ENCODE measurements around the gene TEDDM1.
"Not testable (repeated sequence)": the region's sequence is repeated elsewhere in the genome, so short reads cannot be mapped to it uniquely, and the experiment has no call there.

Gene TEDDM1

DNA sequence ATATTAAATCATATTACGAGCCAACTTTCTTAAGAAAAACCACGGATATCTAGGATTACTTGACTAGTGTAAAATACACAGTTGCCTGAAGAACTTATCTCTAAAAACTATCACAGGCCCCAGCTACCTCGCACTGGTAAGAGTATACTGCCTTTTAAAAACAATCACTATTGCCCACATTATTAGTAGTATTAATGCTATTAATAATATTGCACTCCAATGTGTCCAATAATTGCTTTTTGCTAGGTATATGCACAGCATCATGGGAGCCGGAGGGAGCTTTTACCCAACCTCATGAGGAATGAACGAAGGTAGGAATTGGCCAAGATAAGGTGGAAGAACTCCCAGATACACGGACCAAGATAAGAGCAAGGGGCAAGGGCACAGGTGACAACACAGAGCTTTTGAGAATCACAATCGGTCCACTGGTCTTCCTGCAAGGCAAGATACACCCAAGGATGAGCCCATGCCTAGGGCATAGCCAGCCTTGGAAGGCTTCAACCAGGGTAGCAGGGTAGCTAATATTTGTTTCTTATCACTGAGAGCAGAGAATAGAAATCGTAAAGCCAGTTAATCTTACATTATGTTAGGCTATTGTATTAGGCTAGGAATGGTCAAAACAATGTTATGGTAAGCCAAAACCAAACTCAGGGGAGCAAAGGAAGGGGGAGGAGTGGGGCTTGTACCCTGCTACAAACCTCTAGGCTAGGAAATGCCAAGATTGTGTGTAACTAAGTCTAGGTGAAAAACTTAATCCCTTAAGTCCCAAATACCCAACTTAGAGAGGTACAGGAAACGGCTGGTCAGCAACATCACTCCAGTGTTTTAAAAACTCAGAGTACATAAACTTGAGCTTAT is 18.3 kb downstream of the TEDDM1 start:
- FAIRE-seq: no peak
- DNase-seq (ENCODE audit: low spot score): no peak

DNA sequence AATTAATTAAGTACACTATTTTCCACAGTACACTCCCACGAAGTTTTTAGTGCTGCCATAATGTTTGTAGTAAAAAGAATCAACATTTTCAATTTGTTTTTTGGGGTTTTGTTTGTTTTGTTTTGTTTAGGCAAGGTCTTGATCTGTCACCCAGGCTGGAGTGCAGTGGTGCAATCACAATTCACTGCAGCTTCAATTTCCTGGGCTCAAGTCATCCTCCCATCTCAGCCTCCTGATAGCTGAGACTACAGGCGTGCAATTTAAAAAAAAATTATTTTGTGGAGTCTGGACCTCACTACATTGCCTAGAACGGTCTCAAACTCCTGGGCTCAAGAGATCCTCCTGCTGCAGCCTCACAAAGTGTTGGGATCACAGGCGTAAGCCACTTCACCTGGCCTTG is 20.3 kb downstream of the TEDDM1 start:
- FAIRE-seq (no peak), DNase-seq (ENCODE audit: low spot score) (no peak)

DNA sequence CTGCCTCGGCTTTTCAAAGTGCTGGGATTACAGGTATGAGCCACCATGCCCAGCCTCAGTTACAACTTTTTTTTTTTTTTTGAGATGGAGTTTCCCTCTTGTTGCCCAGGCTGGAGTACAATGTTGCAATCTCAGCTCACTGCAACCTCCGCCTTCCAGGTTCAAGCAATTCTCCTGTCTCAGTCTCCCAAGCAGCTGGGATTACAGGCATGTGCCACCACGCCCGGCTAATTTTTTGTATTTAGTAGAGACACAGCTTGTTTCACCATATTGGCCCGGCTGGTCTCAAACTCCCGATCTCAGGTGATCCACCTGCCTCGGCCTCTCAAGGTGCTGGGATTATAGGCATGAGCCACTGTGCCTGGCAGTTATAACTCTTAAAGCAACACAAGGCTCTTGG is 20.7 kb downstream of the TEDDM1 start:
- not testable (repeated sequence) for DNase-seq (ENCODE audit: low spot score)

DNA sequence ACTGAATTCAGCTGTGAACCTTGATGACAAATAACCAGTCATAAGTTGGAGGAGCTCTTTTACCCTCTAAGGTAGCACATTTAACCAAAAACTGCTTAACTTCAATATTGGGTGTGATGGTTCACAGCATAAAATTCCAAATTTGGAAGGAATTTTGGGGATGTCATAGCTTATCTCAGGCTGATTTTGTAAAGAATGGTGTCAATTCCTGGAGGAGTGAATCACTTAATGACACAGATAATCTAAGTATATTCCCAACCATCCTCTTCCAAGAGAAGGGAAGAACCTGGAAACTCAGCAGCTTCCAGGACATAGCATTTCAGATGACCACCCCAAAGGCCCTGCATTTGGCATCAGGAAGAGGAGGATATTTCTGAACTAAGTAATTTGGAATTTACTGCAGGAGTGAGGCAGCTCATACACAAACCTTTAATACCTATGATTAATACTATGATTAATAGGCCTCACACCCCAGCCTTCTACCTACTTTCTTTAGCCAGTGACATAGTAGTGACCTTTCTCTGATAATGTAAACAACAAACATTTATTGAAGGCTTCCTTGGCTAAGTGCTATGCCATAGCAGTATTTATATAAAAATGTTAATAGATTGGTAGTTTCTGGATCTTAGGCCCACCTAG is 23.4 kb downstream of the TEDDM1 start:
- no peak for DNase-seq (ENCODE audit: low spot score)
- no peak for FAIRE-seq

More for the DNA sequence above, 20.7 kb downstream of the TEDDM1 start:
- FAIRE-seq: not testable (repeated sequence)

DNA sequence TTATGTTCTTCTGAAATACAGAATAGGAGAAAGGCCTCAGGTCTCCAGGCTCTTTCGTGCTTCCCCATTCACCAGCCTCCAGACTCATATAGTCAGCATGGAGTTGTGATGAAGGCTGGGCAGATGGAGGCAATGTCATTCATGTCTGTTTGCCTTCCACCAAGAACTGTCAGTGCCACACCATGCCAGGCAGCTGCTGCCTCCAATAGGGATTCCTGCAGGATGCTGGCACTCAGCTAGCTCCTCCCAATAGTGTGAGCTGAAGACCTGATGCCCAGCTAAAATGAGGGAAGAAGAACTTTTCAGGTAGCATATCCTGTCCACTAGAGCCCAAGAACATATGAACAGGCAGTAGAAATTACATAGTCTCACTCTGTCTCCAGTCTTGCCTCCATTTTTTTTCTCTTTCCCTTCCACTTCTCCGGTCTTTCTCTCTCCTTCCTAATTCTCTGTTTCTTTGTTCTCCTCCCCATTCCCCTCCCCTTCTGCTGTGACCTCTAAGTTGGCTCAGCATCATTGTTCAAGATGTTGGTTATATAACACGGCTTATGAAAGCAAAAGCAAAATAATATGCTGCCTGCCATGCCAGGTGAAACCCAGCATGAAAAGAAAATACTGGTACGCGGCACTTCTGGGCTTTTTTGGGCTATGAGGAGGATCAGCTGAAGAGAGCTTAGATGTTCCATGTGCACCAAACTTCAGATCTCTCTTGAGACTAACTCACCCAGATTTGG is 26.2 kb downstream of the TEDDM1 start:
- DNase-seq (ENCODE audit: low spot score): no peak
- no peak for FAIRE-seq

DNA sequence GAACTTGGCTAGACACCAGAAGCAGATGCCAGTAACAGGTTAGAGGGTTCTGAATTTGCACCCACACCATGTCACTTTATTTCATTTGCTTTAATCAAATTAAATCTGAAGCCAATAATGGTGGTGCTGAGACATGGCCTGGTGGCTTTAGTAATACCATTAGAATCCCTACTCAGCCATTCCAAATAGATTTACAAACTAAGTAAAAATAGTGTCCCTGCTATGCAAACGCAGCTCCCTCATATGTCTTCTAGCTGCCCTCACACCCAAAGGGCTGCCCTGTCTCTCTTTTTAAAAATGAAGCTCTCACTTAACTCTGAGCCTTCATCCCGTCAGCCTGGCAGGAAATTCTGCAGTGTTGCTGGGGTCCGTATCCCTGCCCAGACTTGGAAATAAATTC is 29.9 kb downstream of the TEDDM1 start:
- FAIRE-seq (no peak), DNase-seq (ENCODE audit: low spot score) (no peak)

DNA sequence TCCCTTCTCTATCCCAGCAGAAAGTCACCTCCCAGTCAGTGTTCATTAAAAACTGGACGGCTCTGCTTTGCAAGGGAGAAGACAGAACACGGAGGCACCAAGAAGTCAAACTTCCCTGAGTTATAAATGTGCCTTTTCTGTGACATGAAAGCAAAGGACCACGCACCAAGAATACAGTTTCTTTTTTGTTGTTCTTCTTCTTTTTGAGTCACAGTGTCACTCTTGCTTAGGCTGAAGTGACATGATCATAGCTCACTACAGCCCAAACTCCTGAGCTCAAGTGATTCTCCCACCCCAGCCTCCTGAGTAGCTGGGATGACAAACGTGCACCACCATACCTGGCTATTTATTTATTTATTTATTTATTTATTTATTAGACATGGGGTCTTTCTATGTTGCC is 31.6 kb downstream of the TEDDM1 start:
- FAIRE-seq (no peak), DNase-seq (ENCODE audit: low spot score) (no peak)

DNA sequence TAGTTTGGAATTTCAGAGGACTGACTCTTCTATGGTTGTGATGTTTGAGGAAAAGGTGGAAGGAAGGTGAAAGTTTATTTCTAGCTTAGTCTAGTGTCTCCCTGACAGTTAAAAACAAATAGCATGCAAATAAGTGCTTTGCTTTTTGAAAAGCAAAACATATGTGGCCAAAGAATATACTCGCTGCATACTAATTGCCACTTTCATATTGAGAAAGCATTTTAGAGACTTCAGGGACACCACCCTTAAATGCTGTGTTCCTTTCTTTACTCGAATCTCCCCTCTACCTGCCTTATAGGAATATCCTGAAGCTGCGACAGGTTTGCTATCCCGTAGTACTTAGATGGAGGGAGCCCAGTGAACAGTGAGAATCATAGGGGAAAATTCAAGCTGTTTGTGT is 32.1 kb downstream of the TEDDM1 start:
- no peak for DNase-seq (ENCODE audit: low spot score)
- no peak for FAIRE-seq

DNA sequence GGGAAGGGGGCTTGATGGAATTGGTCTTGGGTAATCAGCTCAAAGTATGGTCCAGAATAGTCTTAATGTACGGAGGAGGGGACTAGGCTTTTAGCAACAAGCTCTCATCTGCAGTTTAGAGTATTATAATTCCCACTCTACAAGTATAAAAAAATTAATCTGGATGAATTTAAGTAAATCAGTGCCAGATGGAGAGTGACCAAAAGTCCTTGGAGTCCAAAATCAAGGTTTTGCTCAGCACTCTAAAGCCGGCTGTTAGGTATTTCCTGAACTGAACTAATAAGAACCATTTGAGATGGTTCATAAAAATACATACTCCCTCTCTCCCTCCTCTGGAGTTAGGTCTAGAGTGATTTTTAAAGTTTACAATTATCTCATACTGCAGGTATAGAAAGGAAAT is 32.5 kb downstream of the TEDDM1 start:
- FAIRE-seq: no peak
- no peak for DNase-seq (ENCODE audit: low spot score)

DNA sequence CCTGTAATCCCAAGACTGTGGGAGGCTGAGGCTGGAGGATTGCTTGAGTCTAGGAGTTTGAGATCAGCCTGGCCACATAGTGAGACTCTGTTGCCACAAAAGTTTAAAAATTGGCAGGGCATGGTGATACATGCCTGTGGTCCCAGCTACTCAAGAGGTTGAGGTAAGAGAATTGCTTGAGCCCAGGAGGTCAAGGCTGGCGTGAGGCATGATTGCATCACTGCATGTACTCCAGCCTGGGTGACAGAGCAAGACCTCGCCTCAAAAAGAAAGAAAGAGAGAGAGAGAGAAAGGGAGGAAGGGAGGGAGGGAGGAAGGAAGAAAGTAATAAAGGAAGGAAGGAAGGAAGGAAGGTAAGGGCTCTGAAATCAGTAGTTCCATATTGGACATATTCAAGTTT is 33.9 kb downstream of the TEDDM1 start:
- no peak for DNase-seq (ENCODE audit: low spot score)
- no peak for FAIRE-seq

DNA sequence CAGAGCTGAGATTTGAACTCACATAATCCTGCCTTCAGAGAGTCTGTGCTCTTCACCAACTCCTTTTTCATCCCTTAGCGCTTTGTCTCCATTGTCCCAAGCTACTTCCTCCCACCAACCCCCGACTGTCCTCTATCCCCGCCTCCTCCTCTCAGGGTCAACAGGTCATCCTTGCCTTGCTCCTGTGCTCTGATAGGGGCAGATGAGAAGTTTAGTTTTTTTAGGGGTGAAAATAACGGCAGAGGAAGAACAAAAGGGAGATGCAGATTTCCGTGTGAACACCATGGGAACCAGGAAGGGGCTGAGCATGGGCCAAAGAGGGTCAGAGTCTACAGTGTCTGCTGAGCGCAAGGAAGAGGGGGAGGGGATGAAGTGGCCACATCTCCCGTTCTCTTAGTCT is 40.8 kb downstream of the TEDDM1 start:
- DNase-seq (ENCODE audit: low spot score) (no peak), FAIRE-seq (no peak)

DNA sequence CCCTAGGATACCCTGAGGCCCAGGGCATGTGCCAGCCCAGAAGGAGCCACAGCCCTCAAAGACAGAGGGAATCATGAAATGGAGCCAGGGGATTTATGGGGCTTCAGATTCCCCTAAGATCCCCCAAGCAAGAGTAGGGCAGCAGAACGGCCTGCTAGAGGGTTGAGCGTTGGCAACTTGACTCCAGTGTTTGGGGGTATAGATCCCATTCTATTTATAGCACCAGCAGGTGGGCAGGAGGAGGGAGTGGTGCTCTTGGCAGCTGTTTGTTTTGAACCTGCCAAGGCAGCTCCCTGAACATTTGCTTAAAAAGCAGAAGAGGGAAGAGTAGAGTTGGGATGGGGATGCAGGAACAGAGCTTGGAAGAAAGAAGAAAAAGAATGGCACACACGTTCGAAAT is 42.6 kb downstream of the TEDDM1 start:
- no peak for DNase-seq (ENCODE audit: low spot score)
- FAIRE-seq: no peak

DNA sequence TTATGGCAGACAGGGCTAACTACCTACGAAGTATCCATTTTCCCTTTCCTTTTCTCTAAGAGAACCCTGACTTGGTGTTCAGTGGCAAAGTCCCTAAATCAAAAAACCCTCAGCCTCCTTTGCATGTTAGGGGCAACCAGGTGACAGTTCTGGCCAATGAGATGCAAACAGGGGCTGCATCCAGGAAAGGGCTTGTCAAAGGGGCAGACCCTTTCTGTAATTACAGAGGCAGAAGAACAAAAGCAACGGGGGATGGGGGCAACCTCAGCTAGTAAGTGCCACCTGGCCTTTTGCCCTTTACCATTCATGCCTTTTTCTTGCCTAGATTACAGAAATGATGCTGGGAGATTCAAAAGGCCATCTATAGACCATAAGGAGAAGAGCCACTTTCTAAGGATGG is 43.3 kb downstream of the TEDDM1 start:
- no peak for FAIRE-seq
- DNase-seq (ENCODE audit: low spot score): no peak

DNA sequence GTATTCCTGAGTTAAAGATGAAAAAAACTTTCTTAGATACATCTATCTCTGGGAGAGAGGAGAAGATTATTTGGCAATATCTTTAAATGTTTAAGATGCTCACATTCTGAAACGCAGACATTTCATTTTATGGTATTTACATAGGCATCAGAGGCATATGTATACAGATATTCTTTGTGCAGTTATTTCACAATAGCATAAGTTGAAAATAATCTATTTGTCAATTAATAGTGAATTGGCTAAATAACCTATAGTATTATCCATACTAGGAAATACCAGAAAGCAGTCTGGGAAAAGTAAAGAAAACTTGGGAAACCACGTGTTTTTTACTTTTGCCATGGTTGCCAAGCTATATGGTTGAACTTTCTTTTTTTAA is 44.8 kb downstream of the TEDDM1 start:
- DNase-seq (ENCODE audit: low spot score): no peak
- FAIRE-seq: no peak

DNA sequence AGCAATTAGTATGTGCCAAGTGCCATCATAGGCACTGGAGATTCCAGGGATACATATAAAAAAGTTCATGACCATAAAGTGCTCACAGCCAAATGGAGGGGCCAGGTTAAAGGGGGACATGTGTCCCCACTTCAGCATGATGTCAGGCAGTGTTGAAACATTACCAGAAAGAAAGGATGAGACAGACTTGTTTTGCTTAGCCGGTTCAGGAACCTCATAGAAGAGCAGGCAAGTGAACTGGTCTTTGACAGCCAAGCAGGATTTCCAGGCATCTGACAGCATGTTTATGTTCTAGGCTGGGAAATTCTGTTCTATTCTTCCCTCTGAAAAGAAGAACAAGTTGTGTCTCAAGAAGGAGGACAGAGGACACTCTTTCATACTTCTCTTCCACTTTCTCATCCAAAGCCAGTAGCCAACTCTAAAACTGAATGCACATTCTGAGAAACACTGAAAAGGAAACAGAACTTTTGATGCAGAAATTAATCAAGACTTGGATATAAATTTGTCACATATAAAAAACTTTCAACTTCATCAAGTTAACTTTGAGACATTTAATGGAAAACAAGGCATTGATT is 48.6 kb downstream of the TEDDM1 start:
- DNase-seq (ENCODE audit: low spot score): no peak
- FAIRE-seq: no peak

DNA sequence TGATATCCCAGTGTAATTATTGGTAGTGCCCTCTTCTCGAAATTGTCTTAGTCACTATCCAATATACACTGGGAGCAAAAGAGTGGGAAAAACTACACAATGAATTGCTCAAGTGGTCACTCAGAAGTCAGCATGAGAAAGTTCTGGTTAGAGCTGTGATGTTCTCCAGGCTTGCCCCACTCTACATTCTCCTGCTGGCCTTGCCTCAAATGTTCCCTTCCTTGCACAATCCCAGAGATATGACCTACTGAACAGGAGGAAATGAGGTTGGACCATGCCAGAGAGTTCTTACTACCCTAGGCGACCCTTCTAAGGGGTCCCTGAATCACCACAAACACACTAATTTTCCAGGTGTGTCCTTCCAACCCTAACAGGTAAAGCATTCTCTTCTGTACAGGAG is 49.6 kb downstream of the TEDDM1 start:
- FAIRE-seq (no peak), DNase-seq (ENCODE audit: low spot score) (no peak)

DNA sequence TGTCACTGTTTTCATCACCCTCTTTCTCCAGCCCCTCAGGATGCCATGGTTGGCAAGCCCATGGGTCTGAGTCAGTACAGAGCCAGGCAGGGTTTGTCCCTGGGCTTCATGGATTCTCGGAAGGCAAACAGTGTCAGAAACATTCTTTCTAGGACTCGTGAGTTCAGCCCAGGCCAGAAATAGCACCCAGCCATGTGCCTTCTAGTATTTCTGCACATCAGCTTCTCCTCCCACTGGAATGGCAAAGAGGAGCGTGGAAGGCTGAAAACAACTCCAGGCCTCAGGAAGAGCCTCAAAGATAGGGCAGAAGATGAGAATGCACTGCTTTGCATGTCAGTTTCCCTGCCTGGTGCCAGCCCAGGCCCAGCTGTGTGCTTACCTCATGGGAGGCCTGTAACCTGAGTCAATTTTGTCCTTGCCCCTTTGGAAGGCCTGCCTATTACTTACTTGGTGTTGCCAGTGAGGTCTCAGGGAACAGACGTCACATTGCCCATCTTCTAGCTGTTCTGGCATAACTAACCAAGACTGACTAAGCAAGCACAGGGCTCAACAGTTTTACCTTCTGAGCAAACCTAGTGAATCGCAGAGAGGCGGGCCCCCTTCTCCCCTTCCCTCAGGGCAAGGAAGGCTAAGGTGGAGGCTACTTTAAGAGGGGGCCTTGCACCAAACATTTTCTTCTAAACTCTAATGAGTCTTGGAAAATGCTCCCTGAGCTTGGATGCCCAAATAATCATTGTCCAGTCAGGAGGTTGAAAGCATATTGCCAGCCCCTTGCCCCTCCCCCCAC is 51.3 kb downstream of the TEDDM1 start:
- no peak for DNase-seq (ENCODE audit: low spot score)
- FAIRE-seq: no peak
